ENCODE measurements around the gene NDRG4.

NDRG4 gene

GRCh38 chr16:58497935-58498334 is 2.0 kb upstream of the NDRG4 start:
- H3K27ac ChIP-seq = no peak overlapping the region
- no peak for TF ChIP-seq CTCF (conservative IDR thresholded peaks at IDR 0.05; ENCODE audit: low read depth)
- POLR2A ChIA-PET (ENCODE audit: low non-redundant PET) = no interaction called here
- CTCF ChIA-PET = interaction anchor here (1.0 kb wide), 1 partner anchor 14 kb away, joined by 3 read pairs; no protein-coding TSS in a partner anchor
- no peak for DNase-seq (ENCODE audit: low spot score)

GRCh38 chr16:58498341-58499091 is 1.4 kb upstream of the NDRG4 start:
- ChIA-PET POLR2A (ENCODE audit: low non-redundant PET) (no interaction called here), CTCF (interaction anchor here (0.7 kb wide), 1 partner anchor 162 kb away, joined by 4 read pairs; no protein-coding TSS in a partner anchor)
- TF ChIP-seq CTCF (conservative IDR thresholded peaks at IDR 0.05; ENCODE audit: low read depth) = no peak
- no peak for DNase-seq (ENCODE audit: low spot score)
- no peak overlapping the region for H3K27ac ChIP-seq

GRCh38 chr16:58499092-58499511 is 841 bp upstream of the NDRG4 start:
- ChIA-PET POLR2A (ENCODE audit: low non-redundant PET) (no interaction called here), CTCF (interaction anchor here (0.6 to 0.7 kb wide), 2 partner anchors 11 to 163 kb away, joined by 4 read pairs; no protein-coding TSS in a partner anchor)
- no peak for TF ChIP-seq CTCF (conservative IDR thresholded peaks at IDR 0.05; ENCODE audit: low read depth)

GRCh38 chr16:58500430-58501241 is 693 bp downstream of the NDRG4 start:
- no peak for DNase-seq (ENCODE audit: low spot score)
- POLR2A ChIA-PET (ENCODE audit: low non-redundant PET) = no interaction called here
- H3K27ac ChIP-seq = no peak overlapping the region
- CTCF ChIA-PET = interaction anchor here (0.6 to 1.1 kb wide), 4 partner anchors 11 to 234 kb away, joined by 3 to 4 read pairs (median 4); no protein-coding TSS in a partner anchor
- no peak for TF ChIP-seq CTCF (conservative IDR thresholded peaks at IDR 0.05; ENCODE audit: low read depth)

More at GRCh38 chr16:58499092-58499511, 841 bp upstream of the NDRG4 start:
- H3K27ac ChIP-seq = no peak overlapping the region
- no peak for DNase-seq (ENCODE audit: low spot score)

- H3K27ac ChIP-seq = no peak overlapping the region
- DNase-seq (ENCODE audit: low spot score) = no peak
- CTCF ChIA-PET = interaction anchor here (1.0 to 1.1 kb wide), 2 partner anchors 14 kb away, joined by 3 to 4 read pairs; no protein-coding TSS in a partner anchor
- TF ChIP-seq CTCF (conservative IDR thresholded peaks at IDR 0.05; ENCODE audit: low read depth) = no peak
- POLR2A ChIA-PET (ENCODE audit: low non-redundant PET) = no interaction called here
Observed at GRCh38 chr16:58501242-58502131, 1.5 kb downstream of the NDRG4 start.

Measured in RWPE1 (cell line).